ENCODE data around the gene AKAP17A.

The AKAP17A gene

DNA sequence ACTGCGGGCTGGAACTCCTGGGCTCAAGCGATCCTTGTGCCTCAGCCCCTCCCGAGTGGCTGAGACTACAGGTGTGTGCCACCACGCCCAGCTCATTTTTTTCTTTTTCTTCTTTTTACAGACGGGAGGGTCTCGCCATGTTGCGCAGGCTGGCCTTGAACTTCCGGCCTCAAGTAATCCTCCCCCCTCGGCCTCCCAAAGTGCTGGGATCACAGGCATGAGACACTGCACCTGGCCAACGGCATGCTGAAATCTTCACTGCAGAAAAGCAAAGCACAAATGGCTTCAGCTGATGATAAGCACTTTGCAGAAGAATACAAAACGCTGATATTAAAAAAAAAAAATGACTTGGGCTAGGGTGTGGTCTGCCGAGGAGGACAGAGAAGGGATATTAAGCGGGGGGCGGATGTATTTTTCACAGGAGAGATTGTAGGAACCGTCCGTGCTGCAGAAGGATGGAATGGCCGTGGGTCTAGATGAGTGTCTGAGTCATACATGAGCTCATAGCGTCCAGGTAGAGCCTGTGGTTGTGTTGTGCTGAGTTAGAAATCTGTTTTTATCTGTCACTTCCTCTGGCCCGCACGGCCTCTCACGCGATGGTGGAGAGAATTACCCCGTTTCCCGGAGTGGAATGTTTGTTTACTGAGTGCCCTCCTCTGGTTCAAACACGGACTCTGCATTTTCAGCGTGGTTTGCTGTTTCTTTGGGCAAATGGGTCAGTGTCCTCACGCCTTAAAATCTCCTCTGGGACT lies 8.5 kb upstream of the AKAP17A start:
- DNase-seq (ENCODE audit: low spot score) = peak; percentile 78

DNA sequence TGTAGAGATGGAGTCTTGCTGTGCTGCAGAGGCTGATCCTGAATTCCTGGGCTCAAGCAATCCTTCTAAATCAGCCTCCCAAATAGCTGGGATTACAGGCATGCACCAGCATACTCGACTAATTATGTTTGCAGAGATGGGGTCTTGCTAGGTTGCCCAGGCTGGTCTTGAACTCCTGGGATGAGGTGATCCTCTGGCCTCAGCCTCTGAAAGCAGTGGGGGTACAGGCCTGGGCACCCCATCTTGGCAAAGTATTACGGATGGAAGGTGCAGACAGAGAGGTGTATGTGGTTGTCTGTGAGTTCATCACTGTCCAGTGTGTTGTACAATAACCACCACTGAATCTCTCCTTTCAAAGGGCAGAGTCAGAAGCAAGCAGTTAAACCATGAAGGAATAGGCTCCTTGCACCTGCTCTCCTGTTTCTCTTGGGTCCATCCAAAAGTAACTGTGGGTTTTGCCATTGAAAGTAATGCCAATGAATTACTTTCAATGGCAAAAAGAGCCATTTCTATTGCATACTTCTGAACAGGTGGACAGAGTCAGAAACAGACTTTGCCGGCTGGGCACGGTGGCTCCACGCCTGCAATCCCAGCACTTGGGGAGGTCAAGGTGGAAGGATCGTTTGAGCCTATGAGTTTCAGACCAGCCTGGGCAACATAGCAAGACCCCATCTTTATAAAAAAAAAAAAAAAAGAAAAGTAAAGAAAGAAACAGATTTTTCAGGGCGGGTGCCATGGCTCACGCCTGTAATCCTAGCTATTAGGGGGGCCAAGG lies 7.0 kb upstream of the AKAP17A start:
- no peak for DNase-seq (ENCODE audit: low spot score)

DNA sequence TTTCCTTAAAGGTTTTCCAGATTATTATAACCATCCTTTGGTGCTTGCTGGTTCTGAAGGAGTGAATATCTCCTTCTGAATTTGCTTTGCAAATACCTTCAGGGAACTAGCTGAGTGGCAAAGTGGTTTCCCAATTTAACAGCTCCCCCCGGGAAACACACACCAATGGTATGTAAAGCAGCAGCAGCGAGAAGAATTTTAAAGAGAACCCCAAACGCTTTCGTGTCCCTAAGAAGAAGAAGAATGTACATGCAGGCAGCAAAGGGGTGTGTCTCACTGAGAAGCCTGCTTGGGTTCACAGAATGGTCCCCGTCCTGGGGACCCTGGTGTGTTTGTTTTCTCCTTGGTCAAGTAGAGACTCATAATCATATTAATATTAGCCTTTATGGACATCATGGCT lies 4.2 kb upstream of the AKAP17A start:
- no peak for DNase-seq (ENCODE audit: low spot score)

DNA sequence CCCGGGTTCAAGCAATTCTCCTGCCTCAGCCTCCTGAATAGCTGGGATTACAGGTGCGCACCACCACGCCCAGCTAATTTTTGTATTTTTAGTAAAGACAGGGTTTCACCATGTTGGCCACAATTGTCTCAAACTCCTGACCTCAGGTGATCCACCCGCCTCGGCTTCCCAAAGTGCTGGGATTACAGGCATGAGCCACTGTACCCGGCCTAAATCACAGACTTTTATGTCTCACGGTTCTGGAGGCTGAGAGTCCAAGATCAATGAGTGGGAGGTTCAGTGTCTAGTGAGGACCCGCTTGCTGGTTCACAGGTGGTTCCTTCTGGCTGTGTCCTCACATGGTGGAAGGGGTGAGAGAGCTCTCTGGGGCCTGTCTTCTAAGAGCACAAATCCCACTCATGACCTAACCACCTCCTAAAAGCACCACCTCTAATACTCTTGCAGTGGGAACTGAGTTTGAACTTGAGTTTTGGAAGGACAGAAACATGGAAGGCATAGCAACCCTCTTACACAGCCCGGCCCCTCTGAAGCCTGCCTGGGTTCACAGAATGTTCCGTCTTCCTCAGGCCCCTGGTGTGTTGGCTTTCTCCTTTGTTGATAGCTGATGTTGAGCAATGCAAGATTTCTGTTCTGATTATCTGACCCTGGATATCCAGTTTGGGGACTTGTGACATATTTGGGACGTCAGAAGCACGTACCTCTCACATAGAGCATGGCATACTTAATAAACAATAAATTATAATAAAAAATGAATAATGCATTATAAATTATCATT lies 1.9 kb upstream of the AKAP17A start:
- no peak for DNase-seq (ENCODE audit: low spot score)

DNA sequence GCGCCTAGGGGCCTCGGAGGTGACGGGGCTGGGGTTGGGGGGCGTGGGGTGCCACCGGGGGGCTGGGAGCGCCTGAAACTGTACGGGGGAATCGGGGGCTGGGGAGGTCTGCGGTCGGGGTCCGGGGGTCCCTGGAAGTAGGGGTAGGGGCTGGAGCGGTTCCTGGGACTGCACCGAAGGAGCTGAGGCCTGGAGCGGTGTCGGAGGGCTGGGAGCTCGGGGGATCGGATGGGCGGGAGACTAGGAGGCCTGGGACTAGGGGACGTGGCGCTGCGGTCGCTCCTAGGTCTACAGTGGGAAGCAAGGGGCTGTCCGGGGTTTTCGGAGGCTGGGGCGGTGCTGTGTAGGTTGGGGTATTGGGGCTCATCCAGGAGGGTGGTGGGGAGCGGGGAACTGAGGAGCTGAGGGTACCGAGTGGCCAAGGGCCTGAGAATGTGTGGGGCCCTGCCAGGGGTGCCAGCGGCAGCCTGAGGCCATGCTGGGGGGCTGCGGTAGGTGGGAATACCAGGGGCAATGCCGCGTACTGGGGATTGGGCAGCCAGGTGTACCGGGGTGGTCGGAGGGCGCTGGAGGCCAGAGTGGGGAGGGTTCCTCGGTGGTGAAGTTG lies 562 bp downstream of the AKAP17A start:
- no peak for DNase-seq (ENCODE audit: low spot score)

DNA sequence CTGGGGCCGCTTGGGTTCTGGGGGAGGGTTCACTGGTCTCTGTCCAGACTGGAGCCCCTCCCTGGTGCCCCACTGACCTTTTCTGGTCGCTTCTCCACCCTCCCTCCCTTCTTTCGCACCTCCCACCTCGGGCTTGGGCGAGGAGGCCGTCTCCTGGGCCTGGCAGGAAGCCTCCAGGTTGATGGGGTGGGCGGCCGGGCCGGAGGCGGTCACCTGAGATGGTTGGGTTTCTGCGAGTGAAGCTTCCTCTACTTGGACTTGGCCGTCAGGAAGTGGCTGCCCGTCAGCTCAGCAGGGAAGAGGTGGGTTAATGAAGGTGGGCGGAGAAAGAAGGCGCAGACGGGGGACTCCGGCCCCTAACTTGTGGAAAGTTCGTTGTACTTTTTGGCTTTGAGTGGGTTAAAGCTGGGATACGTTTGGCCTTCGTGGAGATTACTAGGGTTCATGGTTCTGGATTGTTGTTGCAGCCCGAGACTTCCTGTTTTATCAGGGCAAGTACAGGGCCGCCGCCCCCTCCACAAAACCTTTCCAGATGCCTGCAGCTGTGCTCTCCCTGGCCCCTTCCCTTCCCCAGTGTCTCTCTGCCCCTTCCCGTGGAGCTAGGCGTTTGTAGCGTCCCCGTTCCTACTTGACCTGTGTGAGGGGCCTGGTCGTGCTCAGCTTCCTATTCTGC lies 1.2 kb downstream of the AKAP17A start:
- no peak for DNase-seq (ENCODE audit: low spot score)

DNA sequence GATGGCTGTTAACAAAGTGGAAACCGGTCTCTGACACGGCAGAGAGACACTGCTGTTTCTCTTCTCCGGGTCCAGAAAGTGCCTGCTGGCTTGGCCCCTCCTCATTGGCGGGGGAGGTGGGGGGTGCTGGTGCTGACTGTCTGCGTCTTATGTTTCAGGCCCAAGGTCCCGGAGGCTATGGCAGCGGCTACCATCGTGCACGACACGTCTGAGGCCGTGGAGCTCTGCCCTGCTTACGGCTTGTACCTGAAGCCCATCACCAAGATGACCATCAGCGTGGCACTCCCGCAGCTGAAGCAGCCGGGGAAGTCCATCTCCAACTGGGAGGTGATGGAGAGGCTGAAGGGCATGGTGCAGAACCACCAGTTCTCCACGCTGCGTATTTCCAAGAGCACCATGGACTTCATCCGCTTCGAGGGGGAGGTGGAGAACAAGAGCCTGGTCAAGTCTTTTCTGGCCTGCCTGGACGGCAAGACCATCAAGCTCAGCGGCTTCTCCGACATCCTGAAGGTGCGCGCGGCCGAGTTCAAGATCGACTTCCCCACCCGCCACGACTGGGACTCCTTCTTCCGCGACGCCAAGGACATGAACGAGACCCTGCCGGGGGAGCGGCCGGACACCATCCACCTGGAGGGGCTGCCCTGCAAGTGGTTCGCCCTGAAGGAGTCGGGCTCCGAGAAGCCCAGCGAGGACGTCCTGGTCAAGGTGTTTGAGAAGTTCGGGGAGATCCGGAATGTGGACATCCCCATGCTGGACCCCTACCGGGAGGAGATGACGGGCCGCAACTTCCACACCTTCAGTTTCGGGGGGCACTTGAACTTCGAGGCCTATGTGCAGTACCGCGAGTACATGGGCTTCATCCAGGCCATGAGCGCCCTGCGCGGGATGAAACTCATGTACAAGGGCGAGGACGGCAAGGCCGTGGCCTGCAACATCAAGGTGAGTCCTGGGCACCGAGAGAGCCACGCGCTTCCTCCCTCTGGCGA lies 2.2 kb downstream of the AKAP17A start:
- DNase-seq (ENCODE audit: low spot score) = no peak

DNA sequence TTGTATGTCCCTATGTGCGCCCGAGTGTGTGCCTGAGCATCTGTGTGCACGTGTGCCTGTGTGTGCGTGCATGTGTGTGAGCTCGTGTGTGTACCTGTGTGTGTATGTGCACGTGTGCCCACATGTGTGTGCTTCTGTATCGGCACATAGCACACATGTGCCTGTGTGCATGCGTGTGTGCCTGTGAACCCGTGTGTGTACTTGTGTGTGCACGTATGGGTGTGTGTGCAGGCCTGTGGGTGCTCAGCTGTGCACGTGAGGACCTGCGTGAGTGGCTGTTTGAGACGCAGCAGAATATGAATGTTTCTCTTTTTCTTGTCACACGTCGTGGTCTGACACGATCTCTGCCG lies 4.3 kb downstream of the AKAP17A start:
- no peak for DNase-seq (ENCODE audit: low spot score)

DNA sequence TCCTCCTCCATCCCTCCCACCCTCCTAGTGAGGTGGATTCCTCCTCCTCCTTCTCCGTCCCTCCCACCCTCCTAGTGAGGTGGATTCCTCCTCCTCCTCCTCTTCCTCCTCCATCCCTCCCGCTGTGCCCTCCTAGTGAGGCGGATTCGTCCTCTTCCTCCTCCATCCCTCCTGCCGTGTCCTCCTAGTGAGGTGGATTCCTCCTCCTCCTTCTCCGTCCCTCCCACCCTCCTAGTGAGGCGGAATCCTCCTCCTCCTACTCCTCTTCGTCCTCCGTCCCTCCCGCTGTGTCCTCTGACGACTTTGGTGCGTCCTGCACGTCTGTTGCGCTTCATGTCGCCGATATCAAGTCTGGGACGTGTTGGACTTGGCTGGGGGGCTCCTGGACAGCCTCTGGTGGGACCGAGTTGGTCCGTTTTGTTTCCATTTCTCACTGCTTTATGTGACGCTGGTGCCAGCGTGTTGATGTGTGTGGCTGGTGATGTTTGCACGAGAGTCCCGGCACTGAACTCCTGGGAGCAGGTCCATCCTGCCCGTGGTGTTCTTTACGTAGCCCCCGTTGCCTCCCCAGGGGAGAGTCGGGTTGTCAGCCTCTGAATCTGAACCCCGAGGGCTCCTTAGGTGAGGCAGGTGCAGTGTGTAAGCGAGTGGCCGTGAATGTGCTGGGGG lies 5.4 kb downstream of the AKAP17A start:
- no peak for DNase-seq (ENCODE audit: low spot score)

DNA sequence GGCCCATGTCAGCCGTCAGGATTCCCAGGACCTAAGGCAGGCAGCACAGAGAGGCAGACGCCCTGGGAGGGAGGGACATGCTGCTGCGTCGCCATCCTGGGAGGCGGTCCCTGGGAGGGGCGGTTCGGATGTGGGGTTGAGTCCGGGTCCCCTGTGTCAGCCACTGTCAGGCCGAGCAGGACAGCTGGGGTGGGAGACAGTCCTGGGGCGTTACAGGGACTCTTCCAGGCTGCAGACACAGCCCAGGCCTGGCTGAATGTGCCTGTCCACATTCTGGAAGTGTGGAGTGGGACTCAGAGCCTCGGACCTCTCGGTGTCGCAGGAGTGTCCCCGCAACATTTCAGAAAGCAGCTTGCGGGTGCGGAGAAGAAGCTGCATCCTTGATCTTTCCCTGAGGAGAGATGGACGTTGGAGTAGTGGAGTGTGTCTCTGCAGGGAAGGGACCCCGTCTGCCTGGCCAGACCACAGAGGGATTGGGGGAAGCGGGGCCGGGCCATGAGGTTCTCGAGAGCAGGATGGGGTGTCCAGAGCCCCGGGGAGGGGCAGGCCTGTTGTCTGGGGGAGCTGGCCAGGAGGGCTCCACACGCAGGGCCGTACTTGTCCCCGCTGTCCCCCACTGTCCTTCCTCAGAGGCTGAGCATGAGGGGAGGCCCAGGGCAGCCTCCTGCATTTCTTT lies 6.1 kb downstream of the AKAP17A start:
- DNase-seq (ENCODE audit: low spot score) = no peak

DNA sequence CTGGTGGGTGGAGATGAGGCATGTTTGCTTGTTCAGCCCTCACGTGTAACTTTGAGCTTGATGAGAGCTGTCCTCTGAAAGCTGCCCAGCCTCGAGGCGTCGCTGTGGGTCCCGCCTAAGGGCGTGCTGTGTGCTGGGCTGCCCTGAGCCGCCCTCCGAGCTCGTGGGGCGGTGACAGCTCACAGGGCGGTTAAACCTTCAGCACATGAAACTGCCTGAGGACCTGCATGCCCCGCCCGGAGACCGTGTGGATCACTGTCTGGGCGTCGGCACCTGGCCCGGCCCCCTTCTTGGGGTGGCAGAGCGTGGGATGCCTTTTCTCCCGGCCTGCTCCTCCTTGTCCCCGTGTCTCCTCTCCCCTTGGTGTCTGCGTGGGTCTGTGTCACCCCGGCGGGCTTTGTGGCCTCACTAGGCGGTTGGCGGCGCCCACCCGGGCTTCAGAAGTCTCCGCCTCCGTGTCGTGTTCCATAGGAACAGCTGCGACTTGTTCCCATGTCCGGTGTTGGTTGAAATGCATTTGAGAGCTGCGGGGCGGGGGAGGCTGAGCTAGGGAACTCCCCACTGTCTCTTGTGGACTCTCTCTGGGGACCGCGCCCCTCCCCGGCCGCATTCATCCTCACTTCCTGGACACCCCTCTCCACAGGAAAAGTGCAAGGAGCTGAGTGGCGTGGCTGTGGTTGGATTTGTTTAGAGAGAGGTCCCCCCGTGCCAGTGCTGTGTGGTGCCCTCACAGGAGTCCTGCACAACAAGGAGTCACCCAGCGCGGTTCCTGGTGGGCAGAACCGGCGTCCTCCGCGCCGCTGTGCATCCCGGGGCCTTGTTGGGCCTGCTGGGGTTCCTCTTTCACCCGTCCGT lies 6.8 kb downstream of the AKAP17A start:
- no peak for DNase-seq (ENCODE audit: low spot score)

DNA sequence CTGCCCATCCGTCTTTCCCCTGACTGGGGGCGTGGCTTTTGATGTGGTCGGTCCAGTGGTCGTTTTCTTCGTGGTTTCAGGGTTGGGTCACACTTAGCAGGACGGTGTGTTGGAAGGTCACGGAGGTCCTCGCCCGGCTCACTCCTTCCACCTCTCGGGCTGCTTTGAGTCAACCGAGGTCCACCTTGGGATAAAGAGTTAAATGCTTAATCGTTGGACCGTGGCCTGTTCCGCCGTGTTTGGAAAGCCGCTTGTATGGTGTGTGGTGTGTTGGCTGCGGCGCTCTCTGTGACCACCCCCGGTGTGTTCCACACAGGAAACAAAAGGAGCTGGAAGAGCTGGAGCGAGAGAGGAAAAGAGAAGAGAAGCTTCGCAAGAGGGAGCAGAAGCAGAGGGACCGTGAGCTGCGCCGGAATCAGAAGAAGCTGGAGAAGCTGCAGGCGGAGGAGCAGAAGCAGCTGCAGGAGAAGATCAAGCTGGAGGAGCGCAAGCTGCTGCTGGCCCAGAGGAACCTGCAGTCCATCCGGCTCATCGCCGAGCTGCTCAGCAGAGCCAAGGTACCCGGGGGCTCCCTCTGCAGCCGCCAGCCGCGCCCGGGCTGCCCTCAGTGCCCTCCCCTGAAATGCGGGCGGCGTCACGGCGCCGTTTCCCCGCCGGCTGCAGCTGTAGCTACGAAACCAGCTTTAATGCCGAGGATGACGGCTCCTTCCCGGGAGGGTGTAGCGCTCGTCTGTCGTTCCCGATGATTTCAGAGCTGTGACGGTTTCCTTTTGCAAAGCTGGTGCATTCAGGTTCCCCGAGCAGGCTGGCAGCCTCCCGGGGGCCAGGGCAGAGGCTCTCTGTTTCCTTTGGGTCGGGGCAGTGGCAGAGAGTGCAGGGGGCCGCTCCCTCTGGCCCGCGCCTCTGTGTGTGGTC lies 7.7 kb downstream of the AKAP17A start:
- no peak for DNase-seq (ENCODE audit: low spot score)

DNA sequence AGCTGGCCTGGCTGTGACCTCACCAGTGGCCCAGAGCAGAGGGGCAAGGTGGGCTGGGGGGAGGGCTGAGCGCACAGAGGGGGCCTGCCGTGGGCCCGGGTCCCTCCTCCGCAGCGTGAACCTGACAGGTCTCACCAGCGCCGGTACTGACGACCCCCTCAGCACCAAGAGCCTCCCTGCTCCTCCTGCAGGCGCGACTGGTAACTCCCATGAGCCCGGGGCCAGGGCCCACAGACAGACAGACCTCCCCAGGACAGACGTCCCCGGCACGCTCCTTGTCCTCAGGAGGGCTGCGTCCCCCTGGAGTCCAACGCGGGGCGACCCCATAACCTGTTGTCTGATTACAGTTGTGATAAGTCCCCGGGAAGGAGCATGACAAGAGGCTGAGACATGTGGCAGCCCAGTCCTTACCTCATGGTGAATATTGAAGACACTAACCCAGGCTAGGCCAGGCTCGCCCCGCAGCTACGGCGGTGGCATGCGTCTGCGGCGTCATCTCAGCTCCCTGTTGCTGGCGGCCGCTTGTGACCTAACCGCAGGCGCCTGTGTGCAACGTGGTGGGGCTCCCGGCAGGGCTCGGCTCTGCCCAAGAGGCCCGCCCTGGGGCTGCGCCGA lies 8.5 kb downstream of the AKAP17A start:
- no peak for DNase-seq (ENCODE audit: low spot score)

DNA sequence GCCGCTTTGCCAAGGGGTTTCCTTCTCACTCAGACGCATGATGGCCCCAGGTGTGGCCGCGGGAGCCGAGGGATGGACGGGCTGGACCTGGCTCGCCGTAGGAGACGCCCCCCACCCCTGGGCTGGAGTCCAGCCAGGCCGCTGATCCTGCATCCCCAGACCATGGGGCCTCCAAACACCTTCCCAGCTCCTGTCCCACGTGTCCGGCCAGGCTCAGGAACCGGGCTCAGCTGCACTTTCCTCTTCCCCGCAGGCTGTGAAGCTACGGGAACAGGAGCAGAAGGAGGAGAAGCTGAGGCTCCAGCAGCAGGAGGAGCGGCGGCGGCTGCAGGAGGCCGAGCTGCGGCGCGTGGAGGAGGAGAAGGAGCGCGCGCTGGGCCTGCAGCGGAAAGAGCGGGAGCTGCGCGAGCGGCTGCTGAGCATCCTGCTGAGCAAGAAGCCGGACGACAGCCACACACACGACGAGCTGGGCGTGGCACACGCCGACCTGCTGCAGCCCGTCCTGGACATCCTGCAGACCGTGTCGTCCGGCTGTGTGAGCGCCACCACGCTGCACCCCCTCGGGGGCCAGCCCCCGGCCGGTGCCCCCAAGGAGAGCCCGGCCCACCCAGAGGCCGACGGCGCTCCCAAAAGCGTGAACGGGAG lies 9.1 kb downstream of the AKAP17A start:
- DNase-seq (ENCODE audit: low spot score) = no peak

DNA sequence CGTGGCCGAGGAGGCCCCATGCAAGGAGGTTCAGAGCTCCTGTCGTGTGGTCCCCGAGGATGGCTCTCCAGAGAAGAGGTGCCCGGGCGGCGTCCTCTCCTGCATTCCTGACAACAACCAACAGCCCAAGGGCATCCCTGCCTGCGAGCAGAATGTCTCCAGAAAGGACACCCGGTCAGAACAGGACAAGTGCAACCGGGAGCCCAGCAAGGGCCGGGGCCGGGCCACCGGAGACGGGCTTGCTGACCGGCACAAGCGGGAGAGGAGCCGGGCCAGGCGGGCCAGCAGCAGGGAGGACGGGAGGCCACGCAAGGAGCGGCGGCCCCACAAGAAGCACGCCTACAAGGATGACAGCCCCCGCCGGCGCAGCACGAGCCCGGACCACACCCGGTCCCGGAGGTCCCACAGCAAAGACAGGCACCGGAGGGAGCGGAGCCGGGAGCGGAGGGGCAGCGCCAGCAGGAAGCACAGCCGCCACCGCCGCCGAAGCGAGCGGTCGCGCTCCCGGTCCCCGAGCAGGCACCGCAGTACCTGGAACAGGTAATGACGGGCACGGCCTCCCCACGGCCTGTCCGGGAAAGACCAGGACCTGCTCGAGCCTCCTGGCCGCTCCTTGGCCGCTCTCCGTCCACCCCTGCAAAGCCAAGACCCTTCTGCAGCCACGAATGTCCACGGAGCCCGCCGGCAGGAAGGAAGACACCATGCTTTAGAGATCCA lies 9.8 kb downstream of the AKAP17A start:
- DNase-seq (ENCODE audit: low spot score) = no peak

DNA sequence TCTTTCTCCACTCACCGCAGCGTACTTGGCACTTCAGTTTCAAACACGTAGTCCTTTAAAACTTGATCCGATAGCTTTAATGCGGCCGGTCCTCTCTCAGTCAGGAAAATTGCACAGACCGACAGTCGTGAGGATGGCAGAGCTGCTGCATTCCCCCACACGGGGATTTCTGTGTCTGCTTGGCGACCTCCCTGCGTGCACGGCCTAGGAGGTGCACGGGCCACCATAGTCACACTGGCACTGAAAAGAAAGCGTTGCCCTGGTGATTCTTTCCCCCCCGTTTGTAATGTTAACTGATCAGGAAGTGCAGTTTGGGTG lies 10.3 kb downstream of the AKAP17A start:
- DNase-seq (ENCODE audit: low spot score) = no peak
